ENCODE measurements around the gene FER. TPM values are rescaled to one million over a fixed set of nuclear protein-coding genes. Genes with fewer than 3 reads are reported as not detected.

Gene FER
- total RNA-seq, 5 donors from 2014 or later (not counting 1 experiment from before 2014, with no cell fraction given) = 7.0 to 19.6 (median 10.4) TPM

DNA sequence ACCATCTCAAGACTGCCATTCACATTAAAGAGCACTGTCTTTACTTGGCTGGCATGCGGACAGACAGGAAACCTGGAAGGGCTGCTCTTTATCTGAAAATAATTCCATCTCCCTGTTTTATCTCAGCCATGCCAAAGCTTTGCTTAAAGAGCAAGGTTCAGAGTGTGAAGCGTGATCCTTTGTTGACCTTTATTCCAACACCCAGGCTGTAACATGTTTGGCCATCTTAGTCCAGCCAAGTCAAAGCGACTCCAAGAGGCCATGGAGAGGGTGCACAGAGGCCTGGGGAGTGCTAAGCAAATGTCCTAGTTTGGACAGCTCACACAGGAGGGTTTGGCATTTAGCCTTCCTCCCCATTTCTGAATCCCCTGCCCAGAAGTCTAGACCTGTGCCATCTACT is 467.3 kb downstream of the FER start:
- H3K9me3 ChIP-seq = no peaks in the 10 kb centered on the region
- H3K4me3 ChIP-seq (ENCODE audit: control insufficient read depth in 1 of 2, extremely low read depth in 1 of 2, low read length in 1 of 2) = no peak overlapping the region
- H3K27ac ChIP-seq (ENCODE audit: low read length) = no peak overlapping the region
- ATAC-seq (replicated peaks in 1 of 4) (no peak), DNase-seq (no peak)
- POLR2A ChIA-PET = no interaction called here
- Mint-ChIP-seq H3K36me3 (no peaks in the 10 kb centered on the region), H3K27me3 (peaks cover 10 to 16% of the 10 kb centered on the region in 2 donors), H3K4me3 (no peak overlapping the region), H3K27ac (no peak overlapping the region), H3K9me3 (peaks cover 12 to 20% (median 17%) of the 10 kb centered on the region in 3 donors), H3K4me1 (no peaks in the 10 kb centered on the region)
- CTCF ChIA-PET = no interaction called here
- no peaks in the 10 kb centered on the region for H3K36me3 ChIP-seq (ENCODE audit: control insufficient read depth in 2 of 2, extremely low read depth in 1 of 2, insufficient read depth in 1 of 2, low read length in 1 of 2)
- 100% methylated on average over 1 of the region's 3 CpGs for WGBS (ENCODE audit: insufficient coverage)
- peaks cover 0 to 4% of the 10 kb centered on the region in 2 experiments for H3K27me3 ChIP-seq (replicated peaks in 1 of 2; ENCODE audit: control insufficient read depth in 2 of 2, extremely low read depth in 1 of 2, insufficient read depth in 2 of 2, low read length in 1 of 2)
- no peaks in the 10 kb centered on the region for H3K4me1 ChIP-seq (ENCODE audit: control insufficient read depth in 1 of 2, extremely low read depth in 1 of 2, insufficient read depth in 2 of 2, low read length in 2 of 2)

DNA sequence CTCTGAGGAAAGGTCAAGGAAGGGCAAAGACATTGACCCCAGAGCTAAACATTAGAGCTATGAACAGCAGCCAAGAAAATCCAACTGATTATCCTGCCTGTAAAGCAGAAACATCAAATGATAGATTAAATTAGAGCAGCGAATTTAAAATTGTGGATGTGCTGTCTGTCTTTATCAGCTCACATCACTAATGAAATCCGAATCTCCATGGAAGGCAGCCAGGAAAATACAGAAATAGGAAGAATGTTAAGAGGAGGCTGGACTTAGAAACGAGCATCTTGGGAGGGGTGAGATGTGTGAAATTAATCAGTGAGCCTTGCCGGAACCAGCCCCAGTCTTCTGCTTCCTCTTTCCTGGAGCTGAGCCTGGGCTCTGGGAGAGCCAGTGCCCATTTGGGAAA is 471.1 kb downstream of the FER start:
- no peaks in the 10 kb centered on the region for H3K36me3 Mint-ChIP-seq
- 83% methylated on average over 2 of the region's 4 CpGs for WGBS (ENCODE audit: insufficient coverage)
- H3K4me1 Mint-ChIP-seq = no peaks in the 10 kb centered on the region
- H3K27ac Mint-ChIP-seq = no peak overlapping the region
- no peak for ATAC-seq (replicated peaks in 1 of 4)
- CTCF ChIA-PET = no interaction called here
- no peak overlapping the region for H3K27ac ChIP-seq (ENCODE audit: low read length)
- no peak for DNase-seq
- POLR2A ChIA-PET = no interaction called here
- H3K9me3 Mint-ChIP-seq = no peaks in the 10 kb centered on the region
- no peaks in the 10 kb centered on the region for H3K36me3 ChIP-seq (ENCODE audit: control insufficient read depth in 2 of 2, extremely low read depth in 1 of 2, insufficient read depth in 1 of 2, low read length in 1 of 2)
- H3K4me3 ChIP-seq (ENCODE audit: control insufficient read depth in 1 of 2, extremely low read depth in 1 of 2, low read length in 1 of 2) = no peak overlapping the region
- H3K4me1 ChIP-seq (ENCODE audit: control insufficient read depth in 1 of 2, extremely low read depth in 1 of 2, insufficient read depth in 2 of 2, low read length in 2 of 2) = no peaks in the 10 kb centered on the region
- H3K9me3 ChIP-seq = no peaks in the 10 kb centered on the region
- H3K4me3 Mint-ChIP-seq = no peak overlapping the region
- H3K27me3 Mint-ChIP-seq = peaks cover 10 to 13% of the 10 kb centered on the region in 2 donors
- H3K27me3 ChIP-seq (replicated peaks in 1 of 2; ENCODE audit: control insufficient read depth in 2 of 2, extremely low read depth in 1 of 2, insufficient read depth in 2 of 2, low read length in 1 of 2) = peaks cover 0 to 4% of the 10 kb centered on the region in 2 experiments

GRCh38 chr5:109223531-109223930 is 475.8 kb downstream of the FER start:
- WGBS (ENCODE audit: insufficient coverage) = 90% methylated on average over 9 of the region's 9 CpGs
- no peak for DNase-seq
- Mint-ChIP-seq H3K4me1 (no peaks in the 10 kb centered on the region), H3K4me3 (no peak overlapping the region), H3K27ac (no peak overlapping the region), H3K9me3 (no peaks in the 10 kb centered on the region), H3K36me3 (no peaks in the 10 kb centered on the region), H3K27me3 (peaks cover 6 to 11% of the 10 kb centered on the region in 2 donors)
- Histone ChIP-seq H3K4me3 (ENCODE audit: control insufficient read depth in 1 of 2, extremely low read depth in 1 of 2, low read length in 1 of 2) (no peak overlapping the region), H3K4me1 (ENCODE audit: control insufficient read depth in 1 of 2, extremely low read depth in 1 of 2, insufficient read depth in 2 of 2, low read length in 2 of 2) (no peaks in the 10 kb centered on the region), H3K36me3 (ENCODE audit: control insufficient read depth in 2 of 2, extremely low read depth in 1 of 2, insufficient read depth in 1 of 2, low read length in 1 of 2) (no peaks in the 10 kb centered on the region), H3K27ac (ENCODE audit: low read length) (no peak overlapping the region), H3K9me3 (no peaks in the 10 kb centered on the region), H3K27me3 (replicated peaks in 1 of 2; ENCODE audit: control insufficient read depth in 2 of 2, extremely low read depth in 1 of 2, insufficient read depth in 2 of 2, low read length in 1 of 2) (peaks cover 0 to 6% of the 10 kb centered on the region in 2 experiments)
- ChIA-PET CTCF (no interaction called here), POLR2A (no interaction called here)
- ATAC-seq (replicated peaks in 1 of 4) = no peak

- H3K9me3 Mint-ChIP-seq = no peaks in the 10 kb centered on the region
- CTCF ChIA-PET = no interaction called here
- H3K4me3 Mint-ChIP-seq = no peak overlapping the region
- no peak overlapping the region for H3K27ac Mint-ChIP-seq
- Histone ChIP-seq H3K4me1 (ENCODE audit: control insufficient read depth in 1 of 2, extremely low read depth in 1 of 2, insufficient read depth in 2 of 2, low read length in 2 of 2) (no peaks in the 10 kb centered on the region), H3K36me3 (ENCODE audit: control insufficient read depth in 2 of 2, extremely low read depth in 1 of 2, insufficient read depth in 1 of 2, low read length in 1 of 2) (no peaks in the 10 kb centered on the region), H3K4me3 (ENCODE audit: control insufficient read depth in 1 of 2, extremely low read depth in 1 of 2, low read length in 1 of 2) (no peak overlapping the region), H3K27me3 (replicated peaks in 1 of 2; ENCODE audit: control insufficient read depth in 2 of 2, extremely low read depth in 1 of 2, insufficient read depth in 2 of 2, low read length in 1 of 2) (peaks cover 0 to 6% of the 10 kb centered on the region in 2 experiments), H3K27ac (ENCODE audit: low read length) (no peak overlapping the region), H3K9me3 (no peaks in the 10 kb centered on the region)
- H3K27me3 Mint-ChIP-seq = peaks cover 0 to 3% of the 10 kb centered on the region in 2 donors
- no peak for DNase-seq
- no peaks in the 10 kb centered on the region for H3K36me3 Mint-ChIP-seq
- no peak for ATAC-seq (replicated peaks in 1 of 4)
- WGBS (ENCODE audit: insufficient coverage) = 75% methylated on average over 3 of the region's 4 CpGs
- H3K4me1 Mint-ChIP-seq = no peaks in the 10 kb centered on the region
- POLR2A ChIA-PET = no interaction called here
Measured at GRCh38 chr5:109224276-109224882, 476.7 kb downstream of the FER start.

DNA sequence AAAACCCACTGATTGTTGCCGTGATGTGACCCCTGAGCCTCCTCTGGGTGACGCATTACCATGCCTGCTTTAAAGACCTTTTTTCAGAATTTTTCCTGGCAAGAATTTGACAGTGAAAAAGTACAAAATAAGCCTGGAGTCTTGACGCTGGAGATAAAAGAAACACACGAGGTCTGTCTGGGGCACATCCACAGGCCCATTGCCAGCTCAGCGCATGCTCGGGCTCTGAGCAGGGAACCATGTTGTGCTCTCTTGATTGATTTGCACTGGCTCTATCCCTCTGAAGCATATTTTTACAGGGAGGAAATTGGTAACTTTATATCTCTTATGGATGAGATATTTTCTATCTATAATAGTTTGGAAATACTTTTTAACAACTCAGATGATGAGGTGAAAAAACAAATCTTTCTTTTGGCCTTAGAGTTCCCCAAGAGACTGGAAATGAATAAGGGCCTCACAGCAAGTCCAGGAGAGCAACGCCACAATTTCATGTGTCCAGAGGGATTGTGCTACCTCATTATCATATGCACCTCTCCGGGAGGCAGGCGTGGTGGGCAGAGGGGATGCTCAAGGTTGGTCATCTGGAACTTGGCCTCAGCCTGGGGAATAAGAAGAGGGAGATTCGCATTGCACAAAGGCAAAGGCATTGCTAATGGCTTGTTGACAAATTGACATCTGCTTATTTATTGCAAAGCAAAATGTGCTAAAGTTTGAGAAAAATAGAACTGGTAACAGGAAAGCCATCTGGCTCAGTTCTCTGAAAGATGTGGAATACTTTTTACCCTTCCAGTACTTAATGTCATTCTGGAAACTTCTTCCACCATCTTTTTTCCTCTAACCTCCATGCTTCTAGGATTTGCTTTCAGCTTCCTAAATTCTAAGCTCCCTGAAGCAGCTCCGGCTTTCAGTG is 478.3 kb downstream of the FER start:
- Mint-ChIP-seq H3K4me3 (no peak overlapping the region), H3K36me3 (no peaks in the 10 kb centered on the region), H3K4me1 (no peaks in the 10 kb centered on the region), H3K27ac (no peak overlapping the region), H3K9me3 (no peaks in the 10 kb centered on the region), H3K27me3 (peaks cover 3 to 5% of the 10 kb centered on the region in 2 donors)
- POLR2A ChIA-PET = no interaction called here
- no peak for DNase-seq
- WGBS (ENCODE audit: insufficient coverage) = 81% methylated on average over 6 of the region's 11 CpGs
- Histone ChIP-seq H3K36me3 (ENCODE audit: control insufficient read depth in 2 of 2, extremely low read depth in 1 of 2, insufficient read depth in 1 of 2, low read length in 1 of 2) (no peaks in the 10 kb centered on the region), H3K9me3 (no peaks in the 10 kb centered on the region), H3K27me3 (replicated peaks in 1 of 2; ENCODE audit: control insufficient read depth in 2 of 2, extremely low read depth in 1 of 2, insufficient read depth in 2 of 2, low read length in 1 of 2) (peaks cover 0 to 6% of the 10 kb centered on the region in 2 experiments), H3K4me3 (ENCODE audit: control insufficient read depth in 1 of 2, extremely low read depth in 1 of 2, low read length in 1 of 2) (no peak overlapping the region), H3K4me1 (ENCODE audit: control insufficient read depth in 1 of 2, extremely low read depth in 1 of 2, insufficient read depth in 2 of 2, low read length in 2 of 2) (no peaks in the 10 kb centered on the region), H3K27ac (ENCODE audit: low read length) (no peak overlapping the region)
- CTCF ChIA-PET = no interaction called here
- ATAC-seq (replicated peaks in 1 of 4) = no peak

- no peak for ATAC-seq (replicated peaks in 1 of 4)
- Histone ChIP-seq H3K4me1 (ENCODE audit: control insufficient read depth in 1 of 2, extremely low read depth in 1 of 2, insufficient read depth in 2 of 2, low read length in 2 of 2) (no peaks in the 10 kb centered on the region), H3K9me3 (no peaks in the 10 kb centered on the region), H3K4me3 (ENCODE audit: control insufficient read depth in 1 of 2, extremely low read depth in 1 of 2, low read length in 1 of 2) (no peak overlapping the region), H3K36me3 (ENCODE audit: control insufficient read depth in 2 of 2, extremely low read depth in 1 of 2, insufficient read depth in 1 of 2, low read length in 1 of 2) (no peaks in the 10 kb centered on the region), H3K27me3 (replicated peaks in 1 of 2; ENCODE audit: control insufficient read depth in 2 of 2, extremely low read depth in 1 of 2, insufficient read depth in 2 of 2, low read length in 1 of 2) (peaks cover 0 to 6% of the 10 kb centered on the region in 2 experiments), H3K27ac (ENCODE audit: low read length) (no peak overlapping the region)
- H3K27me3 Mint-ChIP-seq = peaks cover 5 to 6% of the 10 kb centered on the region in 2 donors
- ChIA-PET POLR2A (no interaction called here), CTCF (no interaction called here)
- H3K36me3 Mint-ChIP-seq = peaks cover 3% of the 10 kb centered on the region
- H3K4me3 Mint-ChIP-seq = no peak overlapping the region
- DNase-seq = no peak
- 80% methylated on average over 1 of the region's 2 CpGs for WGBS (ENCODE audit: insufficient coverage)
- H3K27ac Mint-ChIP-seq = no peak overlapping the region
- no peaks in the 10 kb centered on the region for H3K4me1 Mint-ChIP-seq
- peaks cover 5 to 6% (median 5%) of the 10 kb centered on the region in 3 donors for H3K9me3 Mint-ChIP-seq
Measured at GRCh38 chr5:109230369-109230768, 482.7 kb downstream of the FER start.

Measured in T-cell (primary cell).